ENCODE data around the gene HLA-C.
"Not testable (repeated sequence)": the region's sequence is repeated elsewhere in the genome, so short reads cannot be mapped to it uniquely, and the experiment has no call there.

The HLA-C gene

DNA sequence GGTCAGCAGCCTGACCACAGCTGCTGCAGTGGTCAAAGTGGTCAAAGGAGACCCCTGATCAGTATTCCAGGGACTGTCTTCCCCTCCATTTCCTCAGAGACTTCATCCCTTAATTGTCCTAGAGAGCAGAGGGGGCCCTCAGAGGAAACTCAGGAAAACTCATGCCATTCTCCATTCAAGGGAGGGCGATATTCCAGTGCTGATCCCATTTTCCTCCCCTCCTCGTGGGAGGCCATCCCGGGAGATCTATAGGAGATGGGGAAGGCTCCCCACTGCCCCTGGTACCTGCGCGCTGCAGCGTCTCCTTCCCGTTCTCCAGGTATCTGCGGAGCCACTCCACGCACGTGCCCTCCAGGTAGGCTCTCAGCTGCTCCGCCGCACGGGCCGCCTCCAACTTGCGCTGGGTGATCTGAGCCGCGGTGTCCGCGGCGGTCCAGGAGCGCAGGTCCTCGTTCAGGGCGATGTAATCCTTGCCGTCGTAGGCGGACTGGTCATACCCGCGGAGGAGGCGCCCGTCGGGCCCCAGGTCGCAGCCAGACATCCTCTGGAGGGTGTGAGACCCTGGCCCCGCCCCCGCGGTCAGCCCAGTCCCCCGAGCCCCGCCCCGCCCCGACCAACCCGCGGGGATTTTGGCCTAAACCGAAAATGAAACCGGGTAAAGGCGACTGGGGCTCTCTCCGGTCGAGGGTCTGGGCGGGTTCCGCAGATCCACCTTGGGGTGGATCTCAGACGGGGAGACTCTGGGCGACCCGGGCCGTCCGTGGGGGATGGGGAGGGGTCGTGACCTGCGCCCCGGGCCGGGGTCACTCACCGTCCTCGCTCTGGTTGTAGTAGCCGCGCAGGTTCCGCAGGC lies 878 bp downstream of the HLA-C start:
- DNase-seq (ENCODE audit: low read depth), result peak; percentile 53

- DNase-seq (ENCODE audit: low read depth), result no peak
These were observed 3.1 kb downstream of the HLA-C start for GRCh38 chr6:31268836-31269235.

- no peak for DNase-seq (ENCODE audit: low read depth)
These were observed 3.5 kb downstream of the HLA-C start for GRCh38 chr6:31268369-31268765.

GRCh38 chr6:31267651-31268368 lies 4.1 kb downstream of the HLA-C start:
- DNase-seq (ENCODE audit: low read depth), result no peak

DNA sequence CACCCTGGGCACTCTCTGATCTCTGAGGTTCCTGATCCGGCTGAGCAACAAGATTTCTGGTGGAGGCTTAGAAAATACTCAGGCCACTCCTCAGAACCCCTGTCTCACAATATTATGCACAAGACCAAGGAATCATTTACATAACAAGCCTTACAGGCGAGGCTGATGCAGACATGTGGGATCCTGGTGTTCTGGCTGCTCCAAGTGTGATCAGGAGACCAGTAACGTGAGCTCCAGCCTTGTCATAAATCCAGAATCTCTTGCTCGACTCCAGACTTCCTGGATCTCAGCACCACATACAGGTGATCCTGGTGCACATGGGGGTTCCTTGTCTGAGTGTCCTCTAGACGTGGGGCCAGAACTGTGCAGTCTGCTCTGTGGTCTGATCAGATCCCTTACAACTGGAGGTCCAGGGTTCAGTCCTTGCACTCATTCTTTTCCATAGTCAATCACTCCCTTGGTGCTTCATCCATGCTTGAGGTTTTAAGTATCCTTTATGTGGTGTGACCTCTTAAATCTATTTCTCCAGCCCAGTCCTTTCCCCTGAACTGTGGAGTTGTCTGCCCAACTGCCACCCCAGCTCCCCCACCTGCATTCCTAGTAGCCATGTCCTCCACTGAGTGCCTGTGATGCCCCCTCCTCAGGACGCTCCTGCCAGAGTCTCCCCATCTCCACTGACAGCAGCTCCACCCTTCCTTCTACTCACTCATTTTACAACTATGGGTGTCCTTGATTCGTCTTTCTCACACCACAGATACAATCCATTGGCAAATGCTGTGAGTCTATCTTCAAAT lies 5.1 kb downstream of the HLA-C start:
- DNase-seq (ENCODE audit: low read depth), result no peak

DNA sequence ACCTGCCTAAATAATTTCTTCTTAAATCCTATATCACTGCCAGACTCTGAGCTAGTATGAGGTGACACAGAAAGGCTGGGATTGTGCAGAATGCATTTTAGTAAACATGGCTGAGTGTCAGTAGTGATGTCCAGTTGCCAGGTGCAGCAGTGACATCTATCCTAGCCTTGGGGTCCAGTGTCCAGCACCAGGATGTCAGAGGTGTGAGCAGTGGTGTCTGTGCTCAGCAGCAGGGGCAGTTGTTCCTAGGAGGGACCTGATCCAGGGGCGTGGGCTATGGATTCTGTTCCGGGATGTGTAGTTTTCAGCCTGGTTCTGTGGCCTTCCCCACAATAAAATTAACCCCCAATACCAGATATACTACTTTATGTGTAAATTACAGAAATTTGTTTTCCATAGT lies 6.0 kb downstream of the HLA-C start:
- no peak for DNase-seq (ENCODE audit: low read depth)

- DNase-seq (ENCODE audit: low read depth), result not testable (repeated sequence)
These were observed 8.5 kb downstream of the HLA-C start for GRCh38 chr6:31263346-31263933.

- not testable (repeated sequence) for DNase-seq (ENCODE audit: low read depth)
These were observed 11.9 kb downstream of the HLA-C start for GRCh38 chr6:31259995-31260394.

DNA sequence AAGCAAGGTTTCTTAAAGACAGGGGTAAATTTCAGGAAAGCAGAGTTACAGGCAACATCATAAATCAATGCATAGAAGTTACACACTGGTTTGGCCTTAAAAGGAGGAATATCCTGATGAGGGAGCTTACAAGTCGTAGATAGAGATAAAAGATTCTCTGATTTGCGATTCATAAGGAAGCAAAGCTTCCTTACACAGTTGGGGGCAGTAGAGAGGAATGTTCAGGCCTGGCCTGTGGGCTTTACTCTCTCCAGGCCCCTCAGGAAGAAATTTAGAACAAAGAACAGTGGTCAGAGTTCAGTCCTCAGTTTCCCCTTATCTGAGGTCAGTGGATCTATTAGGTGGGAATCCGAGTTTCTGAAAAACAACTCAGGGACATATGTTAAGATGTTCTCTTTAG lies 19.3 kb downstream of the HLA-C start:
- DNase-seq (ENCODE audit: low read depth), result no peak

GRCh38 chr6:31251261-31251660 lies 20.6 kb downstream of the HLA-C start:
- no peak for DNase-seq (ENCODE audit: low read depth)

GRCh38 chr6:31249184-31249583 lies 22.7 kb downstream of the HLA-C start:
- no peak for DNase-seq (ENCODE audit: low read depth)

DNA sequence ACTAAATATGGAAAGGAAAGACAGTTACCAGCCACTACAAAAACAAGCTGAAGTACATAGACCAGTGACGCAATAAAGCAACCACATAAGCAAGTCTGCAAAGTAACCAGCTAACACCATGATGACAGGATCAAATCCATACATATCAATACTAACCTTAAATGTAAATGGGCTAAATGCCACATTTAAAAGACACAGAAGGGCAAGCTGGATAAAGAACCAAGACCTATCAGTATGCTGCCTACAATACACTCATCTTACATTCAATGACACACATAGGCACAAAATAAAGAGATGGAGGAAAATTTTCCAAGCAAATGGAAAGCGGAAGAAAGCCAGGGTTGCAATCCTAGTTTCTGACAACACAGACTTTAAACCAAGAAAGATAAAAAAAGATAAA lies 24.1 kb downstream of the HLA-C start:
- DNase-seq (ENCODE audit: low read depth), result no peak

DNA sequence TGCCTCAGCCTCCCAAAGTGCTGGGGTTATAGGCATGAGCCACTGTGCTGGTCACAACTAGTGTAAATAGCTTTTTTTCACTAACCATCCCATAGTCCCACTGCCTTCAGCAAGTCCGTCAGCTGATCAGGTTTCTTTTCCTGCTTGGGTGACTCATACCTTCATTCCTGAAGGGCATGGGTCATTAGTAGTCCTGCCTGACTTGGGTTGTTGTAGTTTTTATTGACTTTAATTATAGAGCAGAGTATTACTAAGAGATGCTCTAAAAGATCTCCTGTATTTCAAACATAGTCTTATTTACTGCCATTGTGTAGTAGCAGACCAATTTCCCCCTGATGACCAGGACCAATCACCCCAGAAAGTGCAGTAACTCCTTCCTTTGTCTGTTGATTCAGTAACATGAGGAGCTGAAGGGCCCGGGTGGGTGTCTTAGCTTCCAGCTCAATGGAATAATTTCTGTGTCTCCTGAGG lies 25.8 kb downstream of the HLA-C start:
- no peak for DNase-seq (ENCODE audit: low read depth)

GRCh38 chr6:31243508-31243907 lies 28.4 kb downstream of the HLA-C start:
- DNase-seq (ENCODE audit: low read depth), result no peak

- DNase-seq (ENCODE audit: low read depth), result no peak
These were observed 32.0 kb downstream of the HLA-C start for GRCh38 chr6:31239854-31240253.

- DNase-seq (ENCODE audit: low read depth), result not testable (repeated sequence)
These were observed 37.8 kb downstream of the HLA-C start for GRCh38 chr6:31234101-31234500.

GRCh38 chr6:31228476-31228875 lies 43.4 kb downstream of the HLA-C start:
- no peak for DNase-seq (ENCODE audit: low read depth)

DNA sequence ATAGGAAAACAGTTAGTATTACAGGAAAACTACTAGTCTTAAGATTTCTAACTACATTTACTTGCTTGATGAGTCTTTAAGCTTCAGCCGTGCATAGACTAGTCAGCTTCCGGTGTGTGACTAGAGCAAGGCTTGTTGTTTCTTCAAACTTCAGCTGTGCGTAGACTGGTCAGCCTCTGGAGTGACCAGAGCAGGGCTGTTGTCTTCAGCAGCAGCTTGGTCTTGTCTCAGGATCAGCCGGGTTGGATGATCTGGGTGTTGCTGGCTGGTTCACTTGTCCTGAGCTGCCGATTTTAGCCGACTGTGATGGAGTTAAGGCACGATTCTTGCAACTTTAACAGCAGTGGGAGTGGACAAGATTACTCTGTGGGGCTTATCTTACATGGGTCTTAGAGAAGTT lies 44.7 kb downstream of the HLA-C start:
- no peak for DNase-seq (ENCODE audit: low read depth)

DNA sequence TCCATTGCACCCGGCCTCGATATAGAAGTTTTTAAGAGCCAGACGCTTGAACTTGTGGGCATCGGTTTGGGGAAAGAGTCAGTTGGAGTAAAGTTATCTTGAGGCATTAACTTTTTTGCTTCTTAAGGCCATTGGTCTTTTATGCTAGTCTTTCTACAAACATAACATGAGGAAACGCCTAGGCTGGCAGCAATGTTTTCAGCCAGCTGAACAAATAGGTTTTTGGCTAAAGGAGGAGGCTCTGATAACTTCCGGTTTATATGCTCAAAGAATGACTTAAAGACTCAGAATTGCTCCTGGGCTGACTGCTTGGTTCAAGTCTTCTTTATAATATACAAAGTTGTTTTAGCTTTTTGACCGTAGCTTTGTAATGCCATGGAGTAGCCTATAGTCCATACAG lies 46.2 kb downstream of the HLA-C start:
- DNase-seq (ENCODE audit: low read depth), result no peak

DNA sequence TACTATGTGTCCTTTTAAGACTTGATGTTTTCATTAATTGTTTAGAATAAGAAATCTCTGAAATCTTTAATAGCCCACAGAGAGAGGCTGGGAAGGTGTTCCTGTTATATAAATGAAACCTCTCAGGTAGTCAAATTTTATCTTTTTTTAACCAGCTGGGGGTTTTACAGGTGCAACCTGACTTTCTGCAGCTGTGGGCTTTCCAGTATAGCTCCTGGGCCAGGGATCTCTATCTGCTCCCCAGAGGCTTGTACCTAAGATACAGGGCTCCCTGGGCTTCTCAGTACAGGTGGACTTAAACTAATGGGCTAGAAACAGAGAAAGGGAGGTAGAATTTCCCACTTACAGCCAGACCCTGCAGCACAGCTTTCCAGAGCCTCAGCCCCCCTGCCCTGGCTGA lies 49.4 kb downstream of the HLA-C start:
- DNase-seq (ENCODE audit: low read depth), result no peak

Measured in stimulated activated CD8-positive, alpha-beta memory T cell treated with anti-CD3 and anti-CD28 coated beads, Interleukin-12 subunit alpha, Interleukin-12 subunit beta, amount 100 ng/mL, for 1 hour (primary cell).